NCI-H1930 (cell line): Measurements from ENCODE around the gene EIF2B2.
"Not testable (repeated sequence)": the region's sequence is repeated elsewhere in the genome, so short reads cannot be mapped to it uniquely, and the experiment has no call there.

Experiments
- DNase-seq, 2 experiments: peaks; one replicate each; lab custom pipeline; 2025; lab: John Stamatoyannopoulos, UW

The EIF2B2 gene

DNA sequence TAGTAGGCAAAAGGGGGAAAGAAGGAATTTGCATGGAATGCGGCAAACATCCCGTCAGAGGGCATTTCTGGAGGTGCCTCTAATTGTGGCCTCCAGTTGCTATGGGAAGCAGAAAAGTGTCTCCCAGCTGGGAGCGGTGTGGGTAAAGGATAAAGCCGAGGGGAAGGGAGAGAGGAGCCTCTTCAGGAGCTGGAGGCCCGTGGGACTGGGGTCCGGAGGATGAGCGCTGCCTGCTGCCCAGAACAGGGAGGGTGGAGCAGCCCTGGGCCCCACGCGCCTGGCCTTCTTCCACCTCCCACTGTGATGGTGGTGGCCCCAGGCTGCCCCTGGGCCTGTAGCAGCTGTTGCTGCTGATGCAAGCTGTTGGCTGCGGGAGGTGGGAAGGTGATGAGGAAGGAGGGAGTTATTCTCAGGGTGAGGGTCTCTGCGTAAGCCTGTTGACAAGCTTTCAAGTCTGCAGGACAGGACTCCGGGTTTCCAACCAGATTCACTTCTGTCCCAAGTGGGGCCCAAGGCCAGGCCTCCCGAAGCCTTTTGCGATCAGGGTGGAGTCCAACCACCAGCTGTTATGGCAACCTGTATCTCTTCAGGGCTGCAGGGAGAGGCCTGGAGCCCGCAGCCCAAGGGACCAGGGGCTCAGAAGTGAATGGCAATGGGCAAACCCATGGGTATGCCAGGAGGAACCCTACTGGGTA lies 28.2 kb upstream of the EIF2B2 start:
- DNase-seq: no peak

DNA sequence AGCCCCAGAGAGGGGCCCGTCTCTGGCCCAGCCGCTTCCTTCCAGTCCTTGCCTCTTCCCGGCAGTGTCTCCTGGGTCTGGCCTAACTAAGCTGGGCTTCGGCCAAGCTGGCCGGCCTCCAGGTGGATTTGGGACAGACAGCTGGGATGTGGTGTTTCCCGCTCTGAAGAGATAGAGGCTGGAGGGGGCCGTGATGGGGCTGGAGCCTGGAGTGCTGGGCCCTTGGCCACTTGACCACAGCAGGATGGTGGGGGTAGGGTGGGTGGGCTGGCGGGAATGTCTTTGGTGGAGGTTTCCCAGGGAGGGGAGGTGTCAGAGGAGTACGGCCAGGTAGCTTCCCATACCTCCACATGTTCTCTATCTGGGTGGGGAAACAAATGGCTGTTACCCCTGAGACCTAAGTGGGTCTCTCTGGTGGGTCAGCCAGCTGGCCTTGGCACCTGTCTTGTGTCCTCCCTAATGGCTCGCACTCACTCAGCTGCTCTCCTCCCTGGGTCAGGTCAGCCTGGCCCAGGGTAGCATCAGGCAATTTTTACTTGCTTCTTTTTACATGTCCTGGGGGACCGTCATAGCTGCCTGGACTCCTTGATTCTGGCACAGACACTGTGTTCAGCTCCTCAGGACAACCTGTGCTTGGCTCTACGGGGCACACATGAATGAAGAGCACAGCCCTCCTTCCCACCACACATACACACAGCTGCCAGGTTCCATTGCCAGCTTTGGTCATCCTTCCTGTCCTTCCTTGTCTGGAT lies 27.5 kb upstream of the EIF2B2 start:
- DNase-seq: no peak

- DNase-seq: no peak
Observed at GRCh38 chr14:74976264-74977113, 26.2 kb upstream of the EIF2B2 start.

DNA sequence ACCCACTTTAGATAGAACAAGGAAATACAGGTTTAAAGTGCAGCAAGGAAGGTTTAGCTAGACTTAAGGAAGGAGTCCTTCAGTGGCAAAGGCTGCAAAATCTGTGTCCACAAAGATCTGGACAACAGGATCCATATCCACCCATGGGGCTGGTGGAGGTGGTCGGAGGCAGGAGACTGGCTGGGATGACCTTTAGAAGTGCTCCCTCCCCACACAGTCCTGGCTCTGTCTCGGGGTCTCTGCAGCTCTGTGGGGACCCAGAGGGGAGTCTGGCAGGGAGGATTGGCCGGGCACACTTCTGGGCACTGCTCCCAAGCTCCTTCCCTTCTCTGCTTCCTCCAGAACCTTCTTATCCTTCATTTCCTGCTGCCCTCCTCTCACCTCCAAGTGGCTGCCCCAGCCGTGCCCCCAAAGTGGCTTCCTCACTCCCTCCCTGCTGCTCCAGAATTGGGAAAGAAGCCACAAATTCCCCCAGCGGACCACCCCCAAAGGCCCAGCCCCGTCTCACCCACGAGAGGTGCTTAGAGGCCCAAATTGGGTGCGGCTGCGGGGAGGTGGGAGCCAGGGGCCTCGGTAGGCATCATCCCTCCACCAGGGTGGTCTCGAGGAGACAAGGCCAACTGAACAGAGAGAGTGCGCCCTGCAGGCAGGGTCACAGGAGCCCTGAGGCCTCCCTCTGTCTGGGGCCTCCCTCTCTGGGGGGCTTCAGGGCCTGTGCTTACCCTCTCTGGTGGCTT lies 25.4 kb upstream of the EIF2B2 start:
- DNase-seq: no peak

DNA sequence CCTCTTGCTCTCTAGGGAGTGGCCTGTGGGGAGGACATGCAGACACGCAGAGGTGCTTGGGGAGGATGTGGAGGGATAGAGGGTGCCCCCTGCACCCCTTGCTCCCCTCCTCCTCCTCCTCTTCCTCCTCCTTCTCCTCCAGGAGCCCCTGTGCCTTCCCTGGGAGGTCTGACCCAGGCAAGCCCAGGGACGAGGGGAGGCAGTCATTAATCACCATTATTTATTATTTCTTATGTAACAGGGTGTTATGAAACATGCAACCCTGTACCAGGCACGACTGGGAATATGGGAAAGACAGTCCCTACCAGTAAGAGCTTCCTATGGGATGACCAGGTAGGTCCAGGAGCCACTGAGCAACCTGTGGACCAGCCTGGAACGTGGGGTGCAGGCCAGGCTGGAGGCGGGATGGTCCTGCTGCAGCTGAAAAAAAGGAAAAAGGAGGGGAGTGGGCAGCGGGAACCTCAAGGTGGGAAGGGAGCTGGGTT lies 24.8 kb upstream of the EIF2B2 start:
- no peak for DNase-seq

DNA sequence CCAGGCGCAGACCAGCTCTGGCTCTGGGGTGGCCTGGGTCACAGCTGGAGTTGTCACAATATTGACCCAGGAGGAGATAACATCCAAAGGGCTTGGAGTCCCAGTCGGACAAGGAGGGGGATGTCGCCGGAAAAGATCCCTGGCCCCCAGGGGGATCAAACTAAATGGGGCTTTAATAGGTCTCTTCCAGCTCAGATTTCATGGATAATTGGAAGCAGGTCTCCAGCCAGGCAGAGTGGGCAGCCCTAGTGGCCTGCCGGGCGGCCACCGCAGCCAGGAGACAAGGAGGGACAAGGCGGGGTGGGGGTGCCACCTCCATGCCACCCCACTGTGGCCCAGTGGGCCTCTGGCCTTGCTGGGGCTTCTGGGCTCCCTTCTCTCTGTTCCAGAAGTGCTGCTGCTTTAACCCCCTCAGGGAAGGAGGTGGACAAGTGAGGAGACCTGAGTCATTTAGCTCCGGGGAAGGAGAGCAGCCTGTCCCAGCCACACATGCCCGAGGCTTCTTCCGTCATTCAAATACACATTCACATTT lies 24.2 kb upstream of the EIF2B2 start:
- DNase-seq: no peak

DNA sequence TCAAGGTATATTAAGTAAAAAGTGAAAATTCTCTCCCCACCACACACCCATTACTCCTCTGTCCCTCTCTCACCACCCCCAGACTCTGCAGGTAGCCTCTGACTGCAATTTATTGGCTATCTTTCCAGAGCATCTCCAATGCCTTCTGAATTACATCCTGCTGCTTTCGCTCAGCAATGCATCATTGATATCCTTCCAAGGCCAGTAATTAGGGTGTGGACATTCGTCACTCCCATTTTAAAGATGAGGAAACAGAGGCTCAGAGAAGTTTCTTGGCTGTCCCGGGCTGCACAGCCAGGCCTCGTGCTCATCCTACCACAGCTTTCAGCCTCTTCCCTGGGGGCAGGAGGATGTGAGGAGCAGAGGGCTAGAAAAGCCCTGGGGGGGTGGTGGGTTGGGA lies 23.7 kb upstream of the EIF2B2 start:
- no peak for DNase-seq

DNA sequence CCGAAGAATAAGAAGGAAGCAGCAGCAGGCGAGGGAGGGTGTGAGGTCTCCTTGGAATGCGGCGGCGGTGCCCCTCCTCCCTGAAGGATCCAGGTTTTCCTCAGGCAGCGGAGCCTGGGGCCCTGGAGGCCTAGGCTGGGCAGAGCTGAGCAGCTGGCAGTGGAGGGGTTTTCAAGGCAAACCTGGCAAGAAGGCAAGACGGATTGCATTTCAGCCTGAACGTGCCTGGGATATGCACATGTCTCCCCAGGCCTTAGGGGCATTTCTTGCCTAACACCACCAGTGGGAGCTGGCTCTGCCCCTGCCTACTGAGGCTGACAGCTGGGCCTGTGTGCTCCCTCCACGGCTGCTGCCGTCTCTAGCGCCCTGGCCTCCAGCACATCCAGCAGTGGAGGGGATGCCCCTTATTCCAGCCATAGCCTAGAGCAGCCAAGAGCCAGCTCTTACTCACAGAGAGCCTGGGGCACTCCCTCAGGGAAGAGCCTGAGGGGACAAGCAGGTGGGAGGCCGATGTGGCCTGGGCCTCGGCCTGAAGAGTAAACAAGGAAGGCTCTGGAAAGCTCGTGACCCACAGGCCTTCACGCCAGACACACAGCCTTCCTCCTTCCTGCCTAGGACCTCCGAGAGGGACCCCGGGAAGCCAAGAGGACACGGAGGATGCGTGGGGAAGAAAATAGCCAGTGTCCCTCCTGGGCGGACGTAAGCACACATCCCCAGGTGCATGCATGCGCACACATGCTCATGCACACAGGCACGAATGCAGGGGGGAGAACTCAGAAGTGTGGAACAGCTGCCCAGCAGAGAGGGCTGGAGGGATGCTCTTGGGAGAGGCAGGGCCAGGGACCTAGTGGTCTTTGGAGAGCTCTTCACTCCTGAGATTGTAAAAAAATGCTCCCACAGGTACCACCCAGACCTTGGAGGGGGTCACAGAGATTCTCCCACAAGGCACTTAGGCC lies 23.0 kb upstream of the EIF2B2 start:
- DNase-seq: no peak

DNA sequence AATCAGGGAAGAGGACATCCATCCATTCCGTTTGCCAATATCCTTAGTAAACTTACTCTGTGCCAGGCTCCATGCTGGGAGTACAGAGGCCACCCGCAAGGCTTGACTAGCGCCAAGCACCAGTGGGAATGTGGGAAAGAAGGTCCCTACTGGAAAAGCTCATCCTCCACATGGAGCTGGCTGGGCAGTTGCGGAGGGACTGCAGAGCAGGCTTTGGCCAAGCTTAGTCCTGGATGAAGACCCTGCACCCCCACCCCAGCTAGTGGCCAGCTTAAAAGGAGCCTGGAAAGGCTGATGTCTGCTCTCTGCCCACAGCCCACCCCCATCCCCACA lies 22.4 kb upstream of the EIF2B2 start:
- DNase-seq: no peak

DNA sequence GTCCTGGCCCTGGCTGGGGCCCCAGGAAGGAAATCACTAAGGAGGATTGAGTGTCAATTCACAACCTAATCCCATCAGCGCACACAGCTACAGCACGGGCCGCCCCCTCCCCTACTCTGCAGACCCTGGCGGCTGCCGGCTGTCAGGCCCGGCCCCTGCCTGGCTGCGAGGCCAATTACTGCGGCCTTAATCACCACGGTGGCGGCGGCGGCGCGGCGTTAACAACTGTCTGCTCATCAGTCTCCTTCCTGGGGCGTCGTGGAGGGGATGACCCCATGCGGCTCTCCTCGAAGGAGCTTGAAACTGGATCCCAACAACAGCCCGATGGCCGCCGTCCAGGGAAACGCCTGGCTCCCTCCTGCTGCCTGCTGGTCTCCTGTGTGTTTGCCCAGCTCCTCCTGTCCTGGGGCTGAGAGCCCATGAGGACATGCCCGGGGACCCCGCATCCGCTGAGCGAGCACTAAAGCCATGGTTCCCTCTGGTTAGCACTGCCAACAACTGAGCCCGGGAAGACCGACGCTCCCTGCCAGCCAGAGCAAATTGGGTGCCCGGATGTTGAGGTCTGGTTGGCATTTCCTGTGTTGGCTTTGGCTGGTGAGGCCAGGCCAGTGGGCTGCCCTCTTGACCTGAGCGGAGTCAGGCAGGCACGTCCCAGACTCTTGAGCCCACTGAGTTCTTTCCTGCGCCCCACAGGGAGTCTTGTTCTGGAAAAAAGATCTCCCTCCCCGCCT lies 21.8 kb upstream of the EIF2B2 start:
- no peak for DNase-seq

DNA sequence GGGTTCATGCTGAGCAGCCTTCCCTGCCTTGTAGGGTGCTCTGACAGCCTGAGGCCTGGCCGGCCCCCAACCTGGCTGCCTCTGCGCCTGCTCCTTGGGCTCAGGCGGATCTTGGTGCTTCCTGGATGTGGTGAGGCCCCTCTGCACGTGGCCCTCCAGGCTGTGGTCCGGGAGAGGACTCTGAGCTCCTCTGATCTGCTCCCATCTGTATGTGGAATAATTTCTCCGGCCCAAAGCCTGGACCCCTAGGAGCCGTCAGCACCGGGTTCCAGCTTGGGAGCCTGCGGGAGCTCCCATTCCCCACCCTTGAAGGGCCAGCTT lies 21.3 kb upstream of the EIF2B2 start:
- no peak for DNase-seq

DNA sequence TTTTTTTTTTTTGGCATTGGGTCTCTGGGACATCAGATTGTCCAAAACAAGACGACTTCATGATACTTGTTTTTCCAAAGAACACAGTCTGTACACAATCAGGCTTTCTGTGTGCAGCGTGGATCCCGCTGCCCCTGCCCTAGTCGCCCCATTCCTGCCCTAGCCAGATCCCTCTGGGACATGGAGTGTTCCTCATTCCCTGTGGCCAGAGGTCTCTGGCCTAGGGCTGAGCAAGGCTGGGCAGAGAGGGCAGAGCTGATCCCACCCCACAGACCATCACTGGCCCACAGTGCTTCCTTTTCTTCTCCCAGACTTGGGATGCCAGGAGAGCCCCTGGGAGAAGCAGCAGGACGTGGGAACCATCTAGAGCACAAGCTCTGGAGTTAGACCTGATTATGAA lies 20.9 kb upstream of the EIF2B2 start:
- DNase-seq: no peak

GRCh38 chr14:74982661-74983060 lies 20.1 kb upstream of the EIF2B2 start:
- no peak for DNase-seq

DNA sequence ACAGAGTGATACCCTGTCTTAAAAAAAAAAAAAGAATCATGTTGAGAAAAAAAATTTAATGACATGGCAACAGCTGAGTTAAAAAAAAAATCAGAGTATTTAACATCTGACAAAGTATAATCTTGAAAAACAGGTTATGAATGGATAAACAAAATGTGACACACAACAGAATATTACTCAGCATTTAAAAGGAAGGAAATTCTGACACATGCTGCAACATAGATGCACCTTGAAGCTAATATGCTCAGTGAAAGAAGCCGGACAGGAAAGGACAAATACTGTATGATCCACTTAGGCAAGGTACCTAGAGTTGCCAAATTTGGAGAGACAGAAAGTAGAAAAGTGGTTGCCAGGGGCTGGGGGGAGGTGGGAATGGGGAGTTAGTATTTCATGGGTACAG lies 19.4 kb upstream of the EIF2B2 start:
- no peak for DNase-seq

GRCh38 chr14:74984236-74985027 lies 18.3 kb upstream of the EIF2B2 start:
- DNase-seq: no peak

GRCh38 chr14:74985028-74985310 lies 17.8 kb upstream of the EIF2B2 start:
- no peak for DNase-seq

GRCh38 chr14:74985806-74986205 lies 16.9 kb upstream of the EIF2B2 start:
- DNase-seq: no peak

GRCh38 chr14:74988131-74988530 lies 14.6 kb upstream of the EIF2B2 start:
- no peak for DNase-seq

GRCh38 chr14:74988993-74989392 lies 13.7 kb upstream of the EIF2B2 start:
- DNase-seq: no peak

- DNase-seq: not testable (repeated sequence)
Observed at GRCh38 chr14:74994182-74994581, 8.5 kb upstream of the EIF2B2 start.
